GM12878 (cell line): ENCODE results near the gene OR10G8. TPM values are rescaled to one million over a fixed set of nuclear protein-coding genes. Genes with fewer than 3 reads are reported as not detected.

ENCODE experiments used
- ATAC-seq: fragments of 200-7000 bp; cut with Tn5 transposase; 3 replicates; pipeline ENCODE4 v1.9.1; 2020; ENCODE audit warnings: mild to moderate bottlenecking, moderate library complexity
- Bru-seq: library from RNA; stranded (reverse); fragments of 400-500 nt; gene quantifications from one replicate; lab custom pipeline; 2021; lab: Mats Ljungman, UMichigan
- BruChase-seq, 2 experiments: library from RNA; stranded (reverse); fragments of 400-500 nt; gene quantifications; one replicate each; lab custom pipeline; 2021; lab: Mats Ljungman, UMichigan
- BruUV-seq: library from RNA; stranded (reverse); fragments of 400-500 nt; replicated peaks from 2 replicates; lab custom pipeline; 2021; lab: Mats Ljungman, UMichigan
- CTCF ChIA-PET: fragments of 300-600 bp; sonication (Branson Sonifier 250); formaldehyde crosslinking; extraction: SDS; loops from one replicate; lab custom pipeline; 2021; ENCODE audit warnings: inconsistent platforms; lab: Yijun Ruan, JAX
- POLR2A ChIA-PET: fragments of 350-600 bp; formaldehyde crosslinking; extraction: SDS; loops from one replicate; lab custom pipeline; 2021; ENCODE audit warnings: inconsistent platforms; lab: Charles Lee
- RAD21 ChIA-PET: fragments of 300-600 bp; sonication (Branson Sonifier 250); formaldehyde crosslinking; loops from one replicate; lab custom pipeline; 2023; ENCODE audit warnings: antibody characterized with exemption; ENCODE audit not compliant: unreplicated experiment; lab: Charles Lee
- SMC1A ChIA-PET: fragments of 300-600 bp; sonication (Branson Sonifier 250); formaldehyde crosslinking; loops from one replicate; lab custom pipeline; 2023; ENCODE audit not compliant: unreplicated experiment, uncharacterized antibody; lab: Charles Lee
- DNase-seq: peaks from one replicate; pipeline ENCODE4 v3.0.0-alpha.2; 2011; ENCODE audit warnings: low read depth, low spot score
- FAIRE-seq: peaks from 3 replicates; lab custom pipeline; 2011; peaks lifted over from hg19 to GRCh38; lab: Jason Lieb, UNC
- H2AFZ ChIP-seq: 2 replicates; pipeline ENCODE4 v1.6.0; 2011; ENCODE audit warnings: low read depth, low read length, control low read depth; ENCODE audit not compliant: control insufficient read depth
- H3K27ac ChIP-seq: 2 replicates; pipeline ENCODE4 v1.5.1; 2011; ENCODE audit warnings: control low read depth; ENCODE audit not compliant: control insufficient read depth, insufficient read depth
- H3K27me3 ChIP-seq, 2 experiments: replicated peaks in 1 of 2; 2 replicates each; pipeline versions ENCODE4 v1.6.0 to v1.6.1; 2011; ENCODE audit warnings: low read length in 1 of 2; ENCODE audit not compliant: control insufficient read depth in 2 of 2, insufficient read depth in 2 of 2
- H3K36me3 ChIP-seq, 2 experiments: 2 replicates each; pipeline ENCODE4 v1.5.1; 2011; ENCODE audit warnings: low read length in 1 of 2; ENCODE audit not compliant: control insufficient read depth in 2 of 2, insufficient read depth in 2 of 2
- H3K4me1 ChIP-seq: 2 replicates; pipeline ENCODE4 v1.6.1; 2011; ENCODE audit warnings: mild to moderate bottlenecking, low read length, moderate library complexity, mixed read lengths; ENCODE audit not compliant: control insufficient read depth, insufficient read depth
- H3K4me2 ChIP-seq: 2 replicates; pipeline ENCODE4 v1.6.0; 2011; ENCODE audit warnings: control low read depth; ENCODE audit not compliant: control insufficient read depth, insufficient read depth
- H3K4me3 ChIP-seq: fragments of 200-600 bp; sonication (generic); 2 replicates; pipeline ENCODE4 v1.5.1; 2016
- H3K79me2 ChIP-seq: 2 replicates; pipeline ENCODE4 v1.6.0; 2011; ENCODE audit warnings: low read length; ENCODE audit not compliant: control insufficient read depth, insufficient read depth
- H3K9ac ChIP-seq: 2 replicates; pipeline ENCODE4 v1.8.0; 2011; ENCODE audit warnings: low read length, control low read depth, mixed read lengths; ENCODE audit not compliant: control insufficient read depth, insufficient read depth
- H3K9me3 ChIP-seq: replicated peaks from 3 replicates; pipeline ENCODE4 v1.5.1; 2011; ENCODE audit warnings: mild to moderate bottlenecking, low read length; ENCODE audit not compliant: control insufficient read depth, insufficient read depth
- H4K20me1 ChIP-seq: 2 replicates; pipeline ENCODE4 v1.6.0; 2011; ENCODE audit not compliant: control insufficient read depth, insufficient read depth
- ATF7 ChIP-seq: fragments of 450-650 bp; IDR thresholded peaks from 2 replicates; pipeline ENCODE4 v1.6.1; 2016; ENCODE audit warnings: low read depth, mild to moderate bottlenecking
- BRCA1 ChIP-seq: IDR thresholded peaks from 2 replicates; pipeline ENCODE4 v1.6.1; 2011; ENCODE audit warnings: low read depth, low read length, improper control_type of control experiment
- CUX1 ChIP-seq: IDR thresholded peaks from 2 replicates; pipeline ENCODE4 v1.6.1; 2012; ENCODE audit warnings: improper control_type of control experiment, low read depth, low read length; ENCODE audit not compliant: insufficient replicate concordance
- ELK1 ChIP-seq: IDR thresholded peaks from 2 replicates; pipeline ENCODE4 v1.6.1; 2012; ENCODE audit warnings: low read depth, low read length, improper control_type of control experiment
- FOXK2 ChIP-seq: fragments of 450-650 bp; IDR thresholded peaks from 2 replicates; pipeline ENCODE4 v1.6.1; 2017; ENCODE audit warnings: mild to moderate bottlenecking, moderate library complexity
- GATAD2B ChIP-seq: fragments of 450-650 bp; conservative IDR thresholded peaks from 2 replicates; pipeline ENCODE4 v1.6.1; 2017; ENCODE audit warnings: low read depth, mild to moderate bottlenecking, moderate library complexity
- HCFC1 ChIP-seq: fragments of 150-350 bp; IDR thresholded peaks from 2 replicates; pipeline ENCODE4 v1.6.1; 2014; ENCODE audit warnings: low read length
- LARP7 ChIP-seq: fragments of 450-650 bp; IDR thresholded peaks from 2 replicates; pipeline ENCODE4 v1.6.1; 2017; ENCODE audit warnings: mild to moderate bottlenecking
- PAX8 ChIP-seq: fragments of 450-650 bp; IDR thresholded peaks from 2 replicates; pipeline ENCODE4 v1.6.1; 2017; ENCODE audit warnings: mild to moderate bottlenecking, moderate library complexity
- RAD51 ChIP-seq: fragments of 450-650 bp; IDR thresholded peaks from 2 replicates; pipeline ENCODE4 v1.6.1; 2016; ENCODE audit warnings: moderate library complexity, mild to moderate bottlenecking, inconsistent platforms
- SMARCA5 ChIP-seq: fragments of 450-650 bp; IDR thresholded peaks from 2 replicates; pipeline ENCODE4 v1.6.1; 2017; ENCODE audit warnings: mild to moderate bottlenecking
- TCF12 ChIP-seq: IDR thresholded peaks from 2 replicates; pipeline ENCODE4 v1.6.1; 2011; ENCODE audit warnings: low read depth, mild to moderate bottlenecking, low read length
- whole genome bisulfite sequencing: methylation state at CpG from one replicate; pipeline ENCODE4 v1.1.6; 2016; ENCODE audit warnings: low lambda C conversion rate; ENCODE audit not compliant: insufficient replicate concordance, insufficient coverage; ENCODE audit errors: missing lambda C conversion rate; 5-methylcytosine and 5-hydroxymethylcytosine counted together
- in situ Hi-C: fragments of 300-500 bp; cut with MboI; formaldehyde crosslinking; loops from 9 replicates; pipeline ENCODE4 v1.14.3; 2018; ENCODE audit warnings: mixed read lengths
- intact Hi-C: fragments of 100-400 bp; cut with micrococcal nuclease; formaldehyde crosslinking; loops from one replicate; pipeline ENCODE4 v1.14.2; 2022; ENCODE audit not compliant: unreplicated experiment
- long read RNA-seq, 2 experiments: library from polyadenylated mRNA; unstranded; transcript quantifications; one replicate each; pipeline ENCODE4 v2.0.0, GENCODE V29; 2019 to 2020
- polyA minus RNA-seq, 3 experiments: library from RNA; depleted of rRNA, polyadenylated mRNA; stranded (reverse); fragments of >200 nt; gene quantifications; 2 replicates each; pipeline ENCODE4 v1.2.3, GENCODE V29; 2011
- polyA plus RNA-seq, 11 experiments: library from polyadenylated mRNA; depleted of rRNA in 4 of 11; unstranded in 6 of 11; stranded (reverse) in 5 of 11; fragments of >200 nt; fragmentation: Nextera tagmentation in 4 of 11; fragmentation: Illumina TruSeq in 1 of 11; extraction: Ambion mirVana in 4 of 11; extraction: Trizol in 1 of 11; gene quantifications; 1 replicate in 1 of 11; 2 replicates in 10 of 11; pipeline versions ENCODE4 v1.2.1 to v1.2.3, GENCODE V29; 2011 to 2016; ENCODE audit warnings: inconsistent platforms in 2 of 11, missing spikeins in 2 of 11, low read depth in 1 of 11
- total RNA-seq, 4 experiments: library from RNA; depleted of rRNA in 3 of 4; stranded (reverse); fragments of >200 nt in 3 of 4; fragmentation: Illumina TruSeq in 1 of 4; extraction: Trizol in 1 of 4; gene quantifications; 2 replicates each; pipeline versions ENCODE4 v1.2.1 to v1.2.3, GENCODE V29; 2013 to 2021
- TF ChIP-seq, protein P1 (sequence below): fragments of 450-650 bp; IDR thresholded peaks from 2 replicates; pipeline ENCODE4 v1.6.1; 2017; ENCODE audit warnings: borderline replicate concordance

Gene OR10G8, protein sequence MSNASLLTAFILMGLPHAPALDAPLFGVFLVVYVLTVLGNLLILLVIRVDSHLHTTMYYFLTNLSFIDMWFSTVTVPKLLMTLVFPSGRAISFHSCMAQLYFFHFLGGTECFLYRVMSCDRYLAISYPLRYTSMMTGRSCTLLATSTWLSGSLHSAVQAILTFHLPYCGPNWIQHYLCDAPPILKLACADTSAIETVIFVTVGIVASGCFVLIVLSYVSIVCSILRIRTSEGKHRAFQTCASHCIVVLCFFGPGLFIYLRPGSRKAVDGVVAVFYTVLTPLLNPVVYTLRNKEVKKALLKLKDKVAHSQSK
- total RNA-seq (2013; cell fraction: nucleolus; rRNA removed), result not detected in 2 replicates
- total RNA-seq (2014; rRNA removed), result not detected in 2 replicates
- total RNA-seq (2014; rRNA removed; fragmentation: Illumina TruSeq; extraction: Trizol), result not detected in 2 replicates
- not detected in 2 replicates for total RNA-seq (2021)
- polyA plus RNA-seq (2011; ENCODE audit: low read depth), result not detected
- polyA plus RNA-seq (2011; rRNA removed), result not detected in 2 replicates
- polyA plus RNA-seq (2011; cell fraction: cytosol; rRNA removed), result not detected in 2 replicates
- not detected in 2 replicates for polyA plus RNA-seq (2011; cell fraction: nucleus; rRNA removed)
- not detected in 2 replicates for polyA plus RNA-seq (2012)
- polyA plus RNA-seq (2014; fragmentation: Illumina TruSeq; extraction: Trizol), result not detected in 2 replicates
- not detected for polyA plus RNA-seq (2014; fragmentation: Nextera tagmentation; extraction: Ambion mirVana)
- polyA plus RNA-seq (2014; rRNA removed), result not detected in 2 replicates
- polyA plus RNA-seq (2016; fragmentation: Nextera tagmentation; extraction: Ambion mirVana), result not detected
- not detected in 2 replicates for polyA minus RNA-seq (2011; rRNA and poly(A)+ RNA removed)
- not detected in 2 replicates for polyA minus RNA-seq (2011; cell fraction: cytosol; rRNA and poly(A)+ RNA removed)
- not detected in 2 replicates for polyA minus RNA-seq (2011; cell fraction: nucleus; rRNA and poly(A)+ RNA removed)
- not detected for Bru-seq, nascent RNA
- not detected for BruChase-seq, experiment 1, labeled RNA remaining after a 6-hour chase
- BruChase-seq, experiment 2, labeled RNA remaining after a 2-hour chase, result not detected
- long read RNA-seq, experiment 1, result 0 reads
- long read RNA-seq, experiment 2, result 0 reads

- RAD21 ChIA-PET, result no interaction called here
- Histone ChIP-seq H3K4me2 (no peak within 1 kb of the TSS), H3K4me1 (no peaks in the 10 kb centered on the region), H3K27me3 (no peaks in the 10 kb centered on the region), H2AFZ (no peak within 1 kb of the TSS), H3K27ac (no peak within 1 kb of the TSS), H3K4me3 (no peak within 1 kb of the TSS), H3K9ac (no peak within 1 kb of the TSS), H3K9me3 (no peaks in the 10 kb centered on the region), H3K36me3 (no peaks in the 10 kb centered on the region), H4K20me1 (no peaks in the 10 kb centered on the region), H3K79me2 (no peaks in the 10 kb centered on the region)
- BruUV-seq, result no TSS peak
- SMC1A ChIA-PET, result no interaction called here
- FAIRE-seq, result no peak
- ATAC-seq, result no peak
- intact Hi-C loops (no loop called here), in situ Hi-C loops (no loop called here)
- DNase-seq, result no peak
- POLR2A ChIA-PET, result no interaction called here
- 0% methylated on average over 2 of the region's 2 CpGs for WGBS
- CTCF ChIA-PET, result no interaction called here
- TF ChIP-seq HCFC1, result no peak
- TF ChIP-seq ELK1, result no peak
- TF ChIP-seq PAX8, result no peak
- TF ChIP-seq GATAD2B, result no peak
- TF ChIP-seq SMARCA5, result no peak
- TF ChIP-seq, protein P1, sequence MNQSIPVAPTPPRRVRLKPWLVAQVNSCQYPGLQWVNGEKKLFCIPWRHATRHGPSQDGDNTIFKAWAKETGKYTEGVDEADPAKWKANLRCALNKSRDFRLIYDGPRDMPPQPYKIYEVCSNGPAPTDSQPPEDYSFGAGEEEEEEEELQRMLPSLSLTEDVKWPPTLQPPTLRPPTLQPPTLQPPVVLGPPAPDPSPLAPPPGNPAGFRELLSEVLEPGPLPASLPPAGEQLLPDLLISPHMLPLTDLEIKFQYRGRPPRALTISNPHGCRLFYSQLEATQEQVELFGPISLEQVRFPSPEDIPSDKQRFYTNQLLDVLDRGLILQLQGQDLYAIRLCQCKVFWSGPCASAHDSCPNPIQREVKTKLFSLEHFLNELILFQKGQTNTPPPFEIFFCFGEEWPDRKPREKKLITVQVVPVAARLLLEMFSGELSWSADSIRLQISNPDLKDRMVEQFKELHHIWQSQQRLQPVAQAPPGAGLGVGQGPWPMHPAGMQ, result no peak
- no peak for TF ChIP-seq BRCA1
- TF ChIP-seq FOXK2, result no peak
- TF ChIP-seq ATF7, result no peak
- TF ChIP-seq RAD51, result no peak
- no peak for TF ChIP-seq CUX1
- TF ChIP-seq TCF12, result no peak
- no peak for TF ChIP-seq LARP7
Measured at GRCh38 chr11:124026498-124026897, at the start of gene OR10G8. OR10G8 (plus strand) TSS chr11:124026798; CDS start chr11:124029623, 2,825 bp downstream.
